ENCODE data around the gene PPHLN1. TPM values are rescaled to one million over a fixed set of nuclear protein-coding genes. Genes with fewer than 3 reads are reported as not detected.

The PPHLN1 gene
- total and polyA plus RNA-seq, 2 of the 8 experiments (the other 6 are each of a cell fraction or from before 2014, with no cell fraction given), result 34.3 to 71.6 TPM

- H4K91ac ChIP-seq (replicated peaks; ENCODE audit: insufficient read length, low read length), result no peak overlapping the region
- peaks cover 4% of the 10 kb centered on the region for H3K79me1 ChIP-seq (ENCODE audit: low read depth, low read length)
- no peak overlapping the region for H3K9ac ChIP-seq (replicated peaks in 1 of 4; ENCODE audit: extremely low read depth in 1 of 4, low read depth in 3 of 4, low read length in 3 of 4)
- no peaks in the 10 kb centered on the region for H3K23me2 ChIP-seq (ENCODE audit: low read depth, low read length)
- H2BK15ac ChIP-seq (ENCODE audit: low read length), result no peak overlapping the region
- FAIRE-seq (no peak), DNase-seq (ENCODE audit: low read depth in 1 of 2, low spot score in 2 of 2) (no peak)
- no peak overlapping the region for H4K8ac ChIP-seq (ENCODE audit: extremely low read depth, insufficient read depth, low read length)
- no peak overlapping the region for H2AK5ac ChIP-seq (ENCODE audit: low read depth, low read length)
- H3K27ac ChIP-seq (ENCODE audit: low read depth, low read length), result no peak overlapping the region
- no peak overlapping the region for H3K4ac ChIP-seq (replicated peaks; ENCODE audit: insufficient read length, low read depth, low read length)
- H3K27me3 ChIP-seq (replicated peaks in 1 of 4; ENCODE audit: control insufficient read depth in 3 of 4, extremely low read depth in 1 of 4, insufficient read depth in 3 of 4, low read length in 3 of 4), result no peaks in the 10 kb centered on the region
- no peak overlapping the region; a peak in 1 of 4 replicates for H3K4me2 ChIP-seq (ENCODE audit: insufficient read depth in 1 of 2, low read depth in 2 of 2, low read length in 2 of 2)
- CTCF ChIA-PET (ENCODE audit: partially characterized antibody), result interaction anchor here (0.7 to 1.6 kb wide), 3 partner anchors 8 to 419 kb away, joined by 3 to 8 read pairs (median 3); no protein-coding TSS in a partner anchor
- peaks cover 6 to 80% of the 10 kb centered on the region in 2 experiments; a peak in 3 of 4 replicates for H3K79me2 ChIP-seq (ENCODE audit: control insufficient read depth in 1 of 2, insufficient read depth in 2 of 2, low read length in 2 of 2)
- H2AFZ ChIP-seq (ENCODE audit: low read length), result no peak overlapping the region
- H2BK120ac ChIP-seq (replicated peaks; ENCODE audit: low read depth, low read length), result no peak overlapping the region
- 86% methylated on average over 2 of the region's 2 CpGs; no CpG with 5 or more reads in 1 of the 2 experiments for WGBS, 2 experiments (ENCODE audit: extremely low coverage in 1 of 2, insufficient coverage in 1 of 2, insufficient read length in 1 of 2, insufficient replicate concordance in 2 of 2, low coverage in 1 of 2, low lambda C conversion rate in 2 of 2, missing lambda C conversion rate in 1 of 2)
- no peak overlapping the region for H3K18ac ChIP-seq (ENCODE audit: extremely low read depth, low read length)
- POLR2A ChIA-PET (ENCODE audit: partially characterized antibody), result interaction anchor here (0.6 to 3.0 kb wide), 6 partner anchors 9 to 89 kb away, joined by 3 to 21 read pairs (median 4); no protein-coding TSS in a partner anchor
- no peak overlapping the region for H2BK20ac ChIP-seq (ENCODE audit: low read length)
- peaks cover 2 to 10% (median 3%) of the 10 kb centered on the region in 4 experiments; a peak in 5 of 7 replicates for H3K4me1 ChIP-seq (replicated peaks in 1 of 4; ENCODE audit: control insufficient read depth in 3 of 4, insufficient read depth in 4 of 4, low read length in 3 of 4)
- H2BK5ac ChIP-seq (ENCODE audit: low read depth, low read length), result no peak overlapping the region
- no peaks in the 10 kb centered on the region for H3K9me3 ChIP-seq (ENCODE audit: insufficient read depth in 2 of 2, low read depth in 1 of 2, low read length in 1 of 2)
- no peak overlapping the region for H4K5ac ChIP-seq (ENCODE audit: insufficient read length, low read depth, low read length)
- H2BK12ac ChIP-seq (ENCODE audit: low read depth, low read length), result no peak overlapping the region
- H3K23ac ChIP-seq (ENCODE audit: insufficient read length), result no peak overlapping the region
- no peak overlapping the region for H3K56ac ChIP-seq (replicated peaks; ENCODE audit: insufficient read length, low read depth, low read length)
- H3K36me3 ChIP-seq (ENCODE audit: control insufficient read depth in 2 of 4, insufficient read depth in 4 of 4, low read length in 3 of 4), result peaks cover 4 to 18% (median 6%) of the 10 kb centered on the region in 4 experiments; a peak in 6 of 8 replicates
- no peak overlapping the region for H3K4me3 ChIP-seq (ENCODE audit: extremely low read depth in 1 of 4, insufficient read depth in 2 of 4, low read depth in 3 of 4, low read length in 4 of 4)
- no peak overlapping the region for H3K14ac ChIP-seq (ENCODE audit: insufficient read length)
- H4K20me1 ChIP-seq (replicated peaks in 1 of 2; ENCODE audit: control insufficient read depth in 1 of 2, insufficient read depth in 2 of 2, low read length in 2 of 2), result peaks cover 13 to 15% of the 10 kb centered on the region in 2 experiments
- no peak for TF ChIP-seq CTCF (IDR thresholded peaks at IDR 0.05; ENCODE audit: control extremely low read depth in 1 of 3, insufficient read depth in 1 of 3, low read depth in 1 of 3, low read length in 3 of 3)
- TF ChIP-seq KDM5A (IDR thresholded peaks at IDR 0.05; ENCODE audit: low read length), result no peak
- TF ChIP-seq FOSL1 (IDR thresholded peaks at IDR 0.05; ENCODE audit: insufficient read depth, low read depth, low read length), result no peak
- TF ChIP-seq HDAC6 (IDR thresholded peaks at IDR 0.05; ENCODE audit: low read depth, low read length), result no peak
- TF ChIP-seq RAD21 (IDR thresholded peaks at IDR 0.05 in 1 of 2, conservative IDR thresholded peaks at IDR 0.05 in 1 of 2; ENCODE audit: low read depth in 2 of 2, low read length in 2 of 2), result no peak
- no peak for TF ChIP-seq POLR2A (IDR thresholded peaks at IDR 0.05; ENCODE audit: control extremely low read depth in 1 of 2, low read depth in 2 of 2, low read length in 2 of 2)
- no peak for TF ChIP-seq CHD1 (IDR thresholded peaks at IDR 0.05; ENCODE audit: low read depth, low read length)
- no peak for TF ChIP-seq TBP (IDR thresholded peaks at IDR 0.05; ENCODE audit: low read depth, low read length)
- no peak for TF ChIP-seq ASH2L (IDR thresholded peaks at IDR 0.05; ENCODE audit: low read length)
- no peak for TF ChIP-seq SIN3A (conservative IDR thresholded peaks at IDR 0.05 in 1 of 2, IDR thresholded peaks at IDR 0.05 in 1 of 2; ENCODE audit: low read depth in 1 of 2, low read length in 2 of 2)
These were observed 148.4 kb downstream of the PPHLN1 start for GRCh38 chr12:42474391-42474790.

Data from H1 (cell line).